ENCODE measurements around the gene ZNF280D. TPM values are rescaled to one million over a fixed set of nuclear protein-coding genes. Genes with fewer than 3 reads are reported as not detected.

The ZNF280D gene
- total and polyA plus RNA-seq, 2 of the 8 experiments (the other 6 are each of a cell fraction or from before 2014, with no cell fraction given) = 7.4 to 27.5 TPM

GRCh38 chr15:56613811-56614210 lies 119.5 kb downstream of the ZNF280D start:
- Histone ChIP-seq H3K27ac (ENCODE audit: low read depth, low read length) (no peak overlapping the region), H2BK5ac (ENCODE audit: low read depth, low read length) (no peak overlapping the region), H3K4me2 (ENCODE audit: insufficient read depth in 1 of 2, low read depth in 2 of 2, low read length in 2 of 2) (no peak overlapping the region), H2BK12ac (ENCODE audit: low read depth, low read length) (no peak overlapping the region), H4K8ac (ENCODE audit: extremely low read depth, insufficient read depth, low read length) (peak overlapping the region; percentile 5; the same call in 1 of the 2 replicates), H2AFZ (ENCODE audit: low read length) (no peak overlapping the region), H3K9ac (replicated peaks in 1 of 4; ENCODE audit: extremely low read depth in 1 of 4, low read depth in 3 of 4, low read length in 3 of 4) (no peak overlapping the region), H3K79me1 (ENCODE audit: low read depth, low read length) (no peaks in the 10 kb centered on the region), H3K56ac (replicated peaks; ENCODE audit: insufficient read length, low read depth, low read length) (no peak overlapping the region), H4K20me1 (replicated peaks in 1 of 2; ENCODE audit: control insufficient read depth in 1 of 2, insufficient read depth in 2 of 2, low read length in 2 of 2) (no peaks in the 10 kb centered on the region), H2BK120ac (replicated peaks; ENCODE audit: low read depth, low read length) (no peak overlapping the region), H2AK5ac (ENCODE audit: low read depth, low read length) (no peak overlapping the region), H3K23ac (ENCODE audit: insufficient read length) (no peak overlapping the region), H3K9me3 (ENCODE audit: insufficient read depth in 2 of 2, low read depth in 1 of 2, low read length in 1 of 2) (no peaks in the 10 kb centered on the region), H3K23me2 (ENCODE audit: low read depth, low read length) (no peaks in the 10 kb centered on the region), H3K4me3 (ENCODE audit: extremely low read depth in 1 of 4, insufficient read depth in 2 of 4, low read depth in 3 of 4, low read length in 4 of 4) (no peak overlapping the region), H3K18ac (ENCODE audit: extremely low read depth, low read length) (no peak overlapping the region), H3K36me3 (ENCODE audit: control insufficient read depth in 2 of 4, insufficient read depth in 4 of 4, low read length in 3 of 4) (no peaks in the 10 kb centered on the region), H3K27me3 (replicated peaks in 1 of 4; ENCODE audit: control insufficient read depth in 3 of 4, extremely low read depth in 1 of 4, insufficient read depth in 3 of 4, low read length in 3 of 4) (no peaks in the 10 kb centered on the region), H3K14ac (ENCODE audit: insufficient read length) (no peak overlapping the region), H3K4me1 (replicated peaks in 1 of 4; ENCODE audit: control insufficient read depth in 3 of 4, insufficient read depth in 4 of 4, low read length in 3 of 4) (no peaks in the 10 kb centered on the region), H3K79me2 (ENCODE audit: control insufficient read depth in 1 of 2, insufficient read depth in 2 of 2, low read length in 2 of 2) (no peaks in the 10 kb centered on the region), H4K5ac (ENCODE audit: insufficient read length, low read depth, low read length) (no peak overlapping the region), H2BK15ac (ENCODE audit: low read length) (no peak overlapping the region), H3K4ac (replicated peaks; ENCODE audit: insufficient read length, low read depth, low read length) (no peak overlapping the region), H2BK20ac (ENCODE audit: low read length) (no peak overlapping the region), H4K91ac (replicated peaks; ENCODE audit: insufficient read length, low read length) (no peak overlapping the region)
- FAIRE-seq = no peak
- no peak for DNase-seq (ENCODE audit: low read depth in 1 of 2, low spot score in 2 of 2)
- ChIA-PET POLR2A (ENCODE audit: partially characterized antibody) (no interaction called here), CTCF (ENCODE audit: partially characterized antibody) (no interaction called here)
- no peak for TF ChIP-seq EP300 (IDR thresholded peaks at IDR 0.05; ENCODE audit: borderline replicate concordance in 1 of 2, low read depth in 2 of 2, low read length in 2 of 2)
- no peak for TF ChIP-seq CREB1 (IDR thresholded peaks at IDR 0.05)
- no peak for TF ChIP-seq RNF2 (IDR thresholded peaks at IDR 0.05; ENCODE audit: borderline replicate concordance, low read depth, low read length, missing control alignments, poor library complexity, severe bottlenecking)
- TF ChIP-seq JUN (IDR thresholded peaks at IDR 0.05; ENCODE audit: low read depth, low read length) = no peak
- TF ChIP-seq SUZ12 (IDR thresholded peaks at IDR 0.05; ENCODE audit: low read length) = no peak
- TF ChIP-seq CHD1 (IDR thresholded peaks at IDR 0.05; ENCODE audit: low read depth, low read length) = no peak
- TF ChIP-seq BACH1 (IDR thresholded peaks at IDR 0.05; ENCODE audit: low read length) = no peak
- no peak for TF ChIP-seq ATF2 (IDR thresholded peaks at IDR 0.05; ENCODE audit: low read length)
- 95% methylated on average over 4 of the region's 4 CpGs; no CpG with 5 or more reads in 1 of the 2 experiments for WGBS, 2 experiments (ENCODE audit: extremely low coverage in 1 of 2, insufficient coverage in 1 of 2, insufficient read length in 1 of 2, insufficient replicate concordance in 2 of 2, low coverage in 1 of 2, low lambda C conversion rate in 2 of 2, missing lambda C conversion rate in 1 of 2)

Data from H1 (cell line).